Measurements from ENCODE around the gene FADS2.

The FADS2 gene

DNA sequence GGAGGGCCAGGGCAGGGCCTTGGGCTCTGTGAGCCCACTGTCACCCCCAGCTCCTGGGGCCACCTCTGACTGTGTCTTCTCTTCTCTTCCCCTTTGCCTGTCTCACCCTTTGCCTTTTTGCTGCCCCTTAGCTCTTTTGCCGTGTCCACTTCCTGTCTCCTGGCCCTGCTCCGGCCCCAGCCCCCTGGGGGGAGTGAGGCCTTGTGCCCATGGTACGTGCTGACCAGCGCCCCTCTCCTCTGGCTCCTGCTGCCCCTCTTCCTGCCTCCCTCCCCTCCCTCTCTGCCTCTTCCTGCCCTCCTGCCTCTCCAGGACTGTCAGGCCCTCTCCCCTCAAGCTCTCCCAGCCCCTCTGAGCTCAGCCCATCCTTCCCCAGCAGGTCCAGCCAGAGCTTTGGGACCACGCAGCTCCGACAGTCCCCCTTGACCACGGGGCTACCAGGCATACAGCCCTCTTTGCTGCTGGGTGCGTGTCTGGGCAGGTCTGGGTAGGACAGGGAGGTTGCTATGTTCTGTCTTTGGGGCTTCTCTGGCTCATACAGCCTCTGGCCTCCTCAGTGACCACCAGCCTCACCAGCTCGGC lies 47.4 kb upstream of the FADS2 start (continued):
- TF ChIP-seq, protein P1, sequence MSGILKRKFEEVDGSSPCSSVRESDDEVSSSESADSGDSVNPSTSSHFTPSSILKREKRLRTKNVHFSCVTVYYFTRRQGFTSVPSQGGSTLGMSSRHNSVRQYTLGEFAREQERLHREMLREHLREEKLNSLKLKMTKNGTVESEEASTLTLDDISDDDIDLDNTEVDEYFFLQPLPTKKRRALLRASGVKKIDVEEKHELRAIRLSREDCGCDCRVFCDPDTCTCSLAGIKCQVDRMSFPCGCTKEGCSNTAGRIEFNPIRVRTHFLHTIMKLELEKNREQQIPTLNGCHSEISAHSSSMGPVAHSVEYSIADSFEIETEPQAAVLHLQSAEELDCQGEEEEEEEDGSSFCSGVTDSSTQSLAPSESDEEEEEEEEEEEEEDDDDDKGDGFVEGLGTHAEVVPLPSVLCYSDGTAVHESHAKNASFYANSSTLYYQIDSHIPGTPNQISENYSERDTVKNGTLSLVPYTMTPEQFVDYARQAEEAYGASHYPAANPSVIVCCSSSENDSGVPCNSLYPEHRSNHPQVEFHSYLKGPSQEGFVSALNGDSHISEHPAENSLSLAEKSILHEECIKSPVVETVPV (CRISPR knock-in tag; IDR thresholded peaks at IDR 0.05) = no peak
- TF ChIP-seq ZFP30 (CRISPR knock-in tag; IDR thresholded peaks at IDR 0.05) = no peak
- no peak for TF ChIP-seq ARNTL (CRISPR knock-in tag; IDR thresholded peaks at IDR 0.05; ENCODE audit: borderline replicate concordance, low read depth)
- TF ChIP-seq OSR1 (CRISPR knock-in tag; IDR thresholded peaks at IDR 0.05) = no peak
- no peak for TF ChIP-seq RARB (CRISPR knock-in tag; IDR thresholded peaks at IDR 0.05)

DNA sequence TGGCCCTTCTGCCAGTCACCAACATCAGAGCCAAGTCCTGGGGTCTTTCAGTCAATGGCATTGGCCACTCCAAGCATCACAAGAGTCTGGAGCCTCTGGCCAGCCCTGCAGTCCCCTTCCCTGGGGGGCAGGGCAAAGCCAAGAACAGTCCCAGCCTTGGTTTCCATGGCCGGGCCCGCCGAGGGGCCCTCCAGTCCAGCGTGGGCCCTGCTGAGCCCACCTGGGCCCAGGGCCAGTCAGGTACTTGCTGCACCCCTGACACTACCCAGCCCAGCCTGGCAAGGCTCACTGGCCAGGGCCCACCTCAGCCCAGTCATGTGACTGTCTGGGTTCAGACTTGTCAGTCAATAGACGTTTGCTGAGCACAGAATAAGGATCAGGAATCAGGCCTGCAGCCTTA lies 46.5 kb upstream of the FADS2 start:
- no peak for ATAC-seq
- TF ChIP-seq BACH2 (CRISPR knock-in tag; IDR thresholded peaks at IDR 0.05; ENCODE audit: borderline replicate concordance) = no peak
- TF ChIP-seq RARB (CRISPR knock-in tag; IDR thresholded peaks at IDR 0.05) = no peak
- no peak for TF ChIP-seq ZNF8 (CRISPR knock-in tag; IDR thresholded peaks at IDR 0.05)
- TF ChIP-seq, protein P2, sequence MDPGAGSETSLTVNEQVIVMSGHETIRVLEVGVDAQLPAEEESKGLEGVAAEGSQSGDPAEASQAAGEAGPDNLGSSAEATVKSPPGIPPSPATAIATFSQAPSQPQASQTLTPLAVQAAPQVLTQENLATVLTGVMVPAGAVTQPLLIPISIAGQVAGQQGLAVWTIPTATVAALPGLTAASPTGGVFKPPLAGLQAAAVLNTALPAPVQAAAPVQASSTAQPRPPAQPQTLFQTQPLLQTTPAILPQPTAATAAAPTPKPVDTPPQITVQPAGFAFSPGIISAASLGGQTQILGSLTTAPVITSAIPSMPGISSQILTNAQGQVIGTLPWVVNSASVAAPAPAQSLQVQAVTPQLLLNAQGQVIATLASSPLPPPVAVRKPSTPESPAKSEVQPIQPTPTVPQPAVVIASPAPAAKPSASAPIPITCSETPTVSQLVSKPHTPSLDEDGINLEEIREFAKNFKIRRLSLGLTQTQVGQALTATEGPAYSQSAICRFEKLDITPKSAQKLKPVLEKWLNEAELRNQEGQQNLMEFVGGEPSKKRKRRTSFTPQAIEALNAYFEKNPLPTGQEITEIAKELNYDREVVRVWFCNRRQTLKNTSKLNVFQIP (CRISPR knock-in tag; IDR thresholded peaks at IDR 0.05; ENCODE audit: borderline replicate concordance, low read depth) = no peak
- TF ChIP-seq TOX (CRISPR knock-in tag; IDR thresholded peaks at IDR 0.05; ENCODE audit: borderline replicate concordance) = no peak
- TF ChIP-seq ARNTL (CRISPR knock-in tag; IDR thresholded peaks at IDR 0.05; ENCODE audit: borderline replicate concordance, low read depth) = no peak
- no peak for TF ChIP-seq ZNF565 (CRISPR knock-in tag; conservative IDR thresholded peaks at IDR 0.05; ENCODE audit: low read depth)
- no peak for TF ChIP-seq CSDC2 (CRISPR knock-in tag; IDR thresholded peaks at IDR 0.05)
- no peak for TF ChIP-seq PPARA (CRISPR knock-in tag; IDR thresholded peaks at IDR 0.05; ENCODE audit: borderline replicate concordance)
- no peak for TF ChIP-seq ZC3H10 (CRISPR knock-in tag; IDR thresholded peaks at IDR 0.05)
- TF ChIP-seq, protein P3, sequence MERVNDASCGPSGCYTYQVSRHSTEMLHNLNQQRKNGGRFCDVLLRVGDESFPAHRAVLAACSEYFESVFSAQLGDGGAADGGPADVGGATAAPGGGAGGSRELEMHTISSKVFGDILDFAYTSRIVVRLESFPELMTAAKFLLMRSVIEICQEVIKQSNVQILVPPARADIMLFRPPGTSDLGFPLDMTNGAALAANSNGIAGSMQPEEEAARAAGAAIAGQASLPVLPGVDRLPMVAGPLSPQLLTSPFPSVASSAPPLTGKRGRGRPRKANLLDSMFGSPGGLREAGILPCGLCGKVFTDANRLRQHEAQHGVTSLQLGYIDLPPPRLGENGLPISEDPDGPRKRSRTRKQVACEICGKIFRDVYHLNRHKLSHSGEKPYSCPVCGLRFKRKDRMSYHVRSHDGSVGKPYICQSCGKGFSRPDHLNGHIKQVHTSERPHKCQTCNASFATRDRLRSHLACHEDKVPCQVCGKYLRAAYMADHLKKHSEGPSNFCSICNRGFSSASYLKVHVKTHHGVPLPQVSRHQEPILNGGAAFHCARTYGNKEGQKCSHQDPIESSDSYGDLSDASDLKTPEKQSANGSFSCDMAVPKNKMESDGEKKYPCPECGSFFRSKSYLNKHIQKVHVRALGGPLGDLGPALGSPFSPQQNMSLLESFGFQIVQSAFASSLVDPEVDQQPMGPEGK (CRISPR knock-in tag; IDR thresholded peaks at IDR 0.05; ENCODE audit: borderline replicate concordance) = no peak
- TF ChIP-seq TSHZ2 (CRISPR knock-in tag; IDR thresholded peaks at IDR 0.05) = no peak
- no peak for TF ChIP-seq GLIS3 (CRISPR knock-in tag; IDR thresholded peaks at IDR 0.05)

- no peak for TF ChIP-seq TSHZ2 (CRISPR knock-in tag; IDR thresholded peaks at IDR 0.05)
- TF ChIP-seq OSR1 (CRISPR knock-in tag; IDR thresholded peaks at IDR 0.05) = no peak
- no peak for TF ChIP-seq TCF4 (CRISPR knock-in tag; IDR thresholded peaks at IDR 0.05; ENCODE audit: borderline replicate concordance)
- no peak for TF ChIP-seq PPARA (CRISPR knock-in tag; IDR thresholded peaks at IDR 0.05; ENCODE audit: borderline replicate concordance)
- TF ChIP-seq ZC3H10 (CRISPR knock-in tag; IDR thresholded peaks at IDR 0.05) = no peak
- ATAC-seq = no peak
Measured at GRCh38 chr11:61782299-61782698, 45.8 kb upstream of the FADS2 start.
